ENCODE measurements around the gene RELN. TPM values are rescaled to one million over a fixed set of nuclear protein-coding genes. Genes with fewer than 3 reads are reported as not detected.

The RELN gene
- total RNA-seq, 1 experiment from 2014 or later = 0.02 TPM

DNA sequence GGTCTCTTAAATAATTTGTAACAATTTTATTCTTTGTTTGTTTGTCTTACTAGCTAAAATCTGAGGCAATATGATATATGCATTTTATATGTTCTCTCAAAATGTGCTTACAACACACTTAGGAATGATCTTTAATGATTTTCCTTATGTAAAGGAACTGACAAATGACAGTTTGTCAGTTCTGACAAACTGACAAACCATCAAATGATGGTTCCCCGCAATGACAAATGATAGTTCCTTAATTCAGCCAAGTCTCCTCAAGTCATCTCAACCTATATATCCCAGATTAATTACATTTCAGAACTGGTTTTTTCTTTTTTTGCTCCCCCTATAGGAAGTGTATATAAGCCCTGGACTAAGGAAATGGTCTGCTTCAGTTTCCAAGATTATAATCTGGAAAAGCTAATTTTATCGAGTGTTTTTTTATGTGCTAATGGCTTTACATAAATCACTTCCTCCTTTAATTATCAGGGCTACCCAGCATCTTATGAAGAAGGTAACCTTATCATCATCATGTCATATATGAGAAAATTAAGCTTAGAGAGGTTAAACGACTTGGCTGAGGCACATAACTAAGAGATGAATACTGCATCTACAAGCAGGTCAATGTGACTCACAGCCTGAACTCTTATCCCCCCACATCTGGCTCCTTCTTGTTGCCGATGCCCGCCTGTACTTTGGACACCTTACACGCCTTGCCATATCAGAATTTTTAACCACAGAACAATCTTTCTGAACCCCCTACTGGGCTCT is 75.1 kb downstream of the RELN start:
- Histone ChIP-seq H3K56ac (ENCODE audit: insufficient read length, low read depth, low read length) (no peak overlapping the region), H2BK120ac (ENCODE audit: low read depth, low read length, poor library complexity, severe bottlenecking) (no peak overlapping the region), H3T11ph (ENCODE audit: low read length) (no peak overlapping the region), H3K9me3 (ENCODE audit: control insufficient read depth, low read depth, low read length) (no peaks in the 10 kb centered on the region), H2BK20ac (ENCODE audit: low read depth, low read length, poor library complexity, severe bottlenecking) (no peak overlapping the region), H3K23me2 (ENCODE audit: insufficient read length, low read depth, low read length, poor library complexity, severe bottlenecking) (no peaks in the 10 kb centered on the region), H4K91ac (ENCODE audit: insufficient read length, low read depth, low read length) (no peak overlapping the region), H3K27me3 (ENCODE audit: insufficient read depth, low read length) (no peaks in the 10 kb centered on the region), H4K8ac (replicated peaks; ENCODE audit: insufficient read length, low read depth, low read length) (no peak overlapping the region), H4K20me1 (ENCODE audit: control insufficient read depth, insufficient read depth, insufficient read length) (no peaks in the 10 kb centered on the region), H3K27ac (ENCODE audit: insufficient read length, low read depth, low read length) (no peak overlapping the region), H3K4me2 (ENCODE audit: insufficient read depth, insufficient read length, low read length) (no peak overlapping the region), H2AK5ac (ENCODE audit: insufficient read length, low read length) (no peak overlapping the region), H3K79me2 (ENCODE audit: insufficient read depth, low read length) (no peaks in the 10 kb centered on the region), H3K14ac (ENCODE audit: insufficient read depth, low read length) (no peak overlapping the region), H3K79me1 (ENCODE audit: insufficient read depth, low read depth, low read length, poor library complexity, severe bottlenecking) (no peaks in the 10 kb centered on the region), H2AFZ (ENCODE audit: low read length) (no peak overlapping the region), H3K4me1 (ENCODE audit: insufficient read depth, low read length) (no peaks in the 10 kb centered on the region), H2BK12ac (ENCODE audit: insufficient read length, low read depth, low read length) (no peak overlapping the region), H4K5ac (ENCODE audit: insufficient read length, low read depth, low read length) (no peak overlapping the region), H2BK15ac (ENCODE audit: low read depth, low read length) (no peak overlapping the region), H2BK5ac (ENCODE audit: insufficient read length, low read length) (no peak overlapping the region), H3K18ac (ENCODE audit: insufficient read length, low read depth, low read length) (no peak overlapping the region), H3K23ac (ENCODE audit: insufficient read length, low read depth, low read length) (no peak overlapping the region), H3K9ac (ENCODE audit: extremely low read depth, insufficient read length, low read length) (no peak overlapping the region), H3K4ac (ENCODE audit: low read depth, low read length) (no peak overlapping the region)
- Mint-ChIP-seq H3K4me3 (no peak overlapping the region), H3K36me3 (ENCODE audit: insufficient read depth in 1 of 3, low read depth in 3 of 3) (no peaks in the 10 kb centered on the region), H3K9me3 (no peaks in the 10 kb centered on the region), H3K27me3 (ENCODE audit: low read depth) (peaks cover under 1% of the 10 kb centered on the region; the same call in 1 of the 2 replicates), H3K27ac (no peak overlapping the region), H3K4me1 (peaks cover 0 to under 1% of the 10 kb centered on the region in 2 experiments; a peak in 1 of 4 replicates)
- no peak; the same call in 2 of the 3 replicates for TF ChIP-seq CTCF (conservative IDR thresholded peaks at IDR 0.05)
- DNase-seq = no peak
- WGBS (ENCODE audit: extremely low coverage, insufficient read length, low lambda C conversion rate) = no CpG with 5 or more reads among the region's 6 CpGs

All from H9 (cell line).